ENCODE results near the gene ATP5F1D. TPM values are rescaled to one million over a fixed set of nuclear protein-coding genes. Genes with fewer than 3 reads are reported as not detected.

ATP5F1D gene
- total and polyA plus RNA-seq, 2 of the 8 experiments (the other 6 are each of a cell fraction or from before 2014, with no cell fraction given): 174 to 249 TPM

DNA sequence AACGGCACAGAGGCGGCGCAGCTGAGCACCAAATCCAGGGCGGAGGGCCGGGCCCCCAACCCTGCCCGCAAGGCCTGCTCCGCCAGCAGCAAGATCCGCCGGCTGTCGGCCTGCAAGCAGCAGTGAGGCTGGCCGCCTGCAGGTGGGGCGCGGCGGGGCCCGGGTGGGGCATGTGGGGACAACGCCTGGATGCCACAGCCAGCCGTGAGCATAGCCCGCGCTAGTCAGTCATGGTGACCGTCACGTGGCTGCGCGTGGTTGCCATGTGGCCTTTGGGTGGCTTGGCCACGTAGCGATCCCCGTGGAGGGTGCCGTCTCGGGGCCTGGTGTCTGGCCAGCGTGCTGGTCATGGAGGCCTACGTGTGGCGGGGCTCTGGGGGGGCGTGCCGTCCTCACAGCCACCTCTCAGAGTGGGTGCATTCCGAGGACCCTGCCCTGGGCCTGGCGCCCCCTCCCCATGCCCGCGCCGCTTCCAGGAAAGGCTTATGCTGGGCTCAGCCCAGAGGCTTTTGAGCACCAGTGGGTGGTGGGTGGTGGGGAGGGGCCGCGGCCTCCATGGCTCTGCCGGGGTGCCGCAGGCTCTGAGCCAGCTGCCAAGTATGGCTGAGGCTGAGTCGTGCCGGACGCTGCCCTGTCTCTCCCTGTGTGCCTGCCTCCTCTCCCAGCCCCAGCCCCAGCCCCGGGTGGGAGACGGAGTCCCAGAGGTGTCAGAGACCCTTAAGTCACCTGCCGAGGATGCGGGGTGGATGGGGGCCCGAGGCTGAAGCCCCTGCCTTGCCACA is 14.8 kb upstream of the ATP5F1D start:
- Histone ChIP-seq H4K5ac (ENCODE audit: insufficient read length, low read depth, low read length) (no peak overlapping the region), H2BK15ac (ENCODE audit: low read length) (no peak overlapping the region), H3K56ac (replicated peaks; ENCODE audit: insufficient read length, low read depth, low read length) (no peak overlapping the region), H3K23ac (ENCODE audit: insufficient read length) (no peak overlapping the region), H2BK20ac (ENCODE audit: low read length) (no peak overlapping the region), H3K79me1 (ENCODE audit: low read depth, low read length) (no peaks in the 10 kb centered on the region; the same call in 1 of the 2 replicates), H3K4me3 (ENCODE audit: extremely low read depth in 1 of 4, insufficient read depth in 2 of 4, low read depth in 3 of 4, low read length in 4 of 4) (no peak overlapping the region), H3K9ac (replicated peaks in 1 of 4; ENCODE audit: extremely low read depth in 1 of 4, low read depth in 3 of 4, low read length in 3 of 4) (no peak overlapping the region), H3K79me2 (ENCODE audit: control insufficient read depth in 1 of 2, insufficient read depth in 2 of 2, low read length in 2 of 2) (no peaks in the 10 kb centered on the region), H3K18ac (ENCODE audit: extremely low read depth, low read length) (no peak overlapping the region), H3K4ac (replicated peaks; ENCODE audit: insufficient read length, low read depth, low read length) (no peak overlapping the region), H4K8ac (ENCODE audit: extremely low read depth, insufficient read depth, low read length) (peak overlapping the region; percentile 35), H3K23me2 (ENCODE audit: low read depth, low read length) (no peaks in the 10 kb centered on the region), H2BK5ac (ENCODE audit: low read depth, low read length) (no peak overlapping the region), H3K27me3 (replicated peaks in 1 of 4; ENCODE audit: control insufficient read depth in 3 of 4, extremely low read depth in 1 of 4, insufficient read depth in 3 of 4, low read length in 3 of 4) (no peaks in the 10 kb centered on the region), H2BK120ac (replicated peaks; ENCODE audit: low read depth, low read length) (no peak overlapping the region), H3K14ac (ENCODE audit: insufficient read length) (no peak overlapping the region), H2AFZ (ENCODE audit: low read length) (no peak overlapping the region), H4K20me1 (replicated peaks in 1 of 2; ENCODE audit: control insufficient read depth in 1 of 2, insufficient read depth in 2 of 2, low read length in 2 of 2) (peaks cover 8 to 13% of the 10 kb centered on the region in 2 experiments), H2BK12ac (ENCODE audit: low read depth, low read length) (no peak overlapping the region), H4K91ac (replicated peaks; ENCODE audit: insufficient read length, low read length) (no peak overlapping the region), H2AK5ac (ENCODE audit: low read depth, low read length) (no peak overlapping the region), H3K4me2 (ENCODE audit: insufficient read depth in 1 of 2, low read depth in 2 of 2, low read length in 2 of 2) (no peak overlapping the region), H3K4me1 (replicated peaks in 1 of 4; ENCODE audit: control insufficient read depth in 3 of 4, insufficient read depth in 4 of 4, low read length in 3 of 4) (peaks cover 0 to 2% (median 0%) of the 10 kb centered on the region in 4 experiments; a peak in 3 of 7 replicates), H3K36me3 (ENCODE audit: control insufficient read depth in 2 of 4, insufficient read depth in 4 of 4, low read length in 3 of 4) (peaks cover 0 to 73% (median 2%) of the 10 kb centered on the region in 4 experiments; a peak in 4 of 8 replicates), H3K27ac (ENCODE audit: low read depth, low read length) (no peak overlapping the region; the same call in 1 of the 2 replicates), H3K9me3 (ENCODE audit: insufficient read depth in 2 of 2, low read depth in 1 of 2, low read length in 1 of 2) (no peaks in the 10 kb centered on the region)
- ChIA-PET POLR2A (ENCODE audit: partially characterized antibody) (interaction anchor here (1.1 to 2.4 kb wide), 13 partner anchors 9 to 230 kb away, joined by 3 to 9 read pairs (median 4); partner anchors contain the start of genes ATP5F1D, CBARP, CIRBP and GPX4), CTCF (ENCODE audit: partially characterized antibody) (interaction anchor here (1.1 to 2.0 kb wide), 6 partner anchors 9 to 125 kb away, joined by 3 to 14 read pairs (median 6); partner anchors contain the start of gene CBARP)
- no peak for FAIRE-seq
- DNase-seq (ENCODE audit: low read depth in 1 of 2, low spot score in 2 of 2): peak in 1 of 2 experiments; percentile 64
- 96% methylated on average over 40 of the region's 50 CpGs; no CpG with 5 or more reads in 1 of the 2 experiments for WGBS, 2 experiments (ENCODE audit: extremely low coverage in 1 of 2, insufficient coverage in 1 of 2, insufficient read length in 1 of 2, insufficient replicate concordance in 2 of 2, low coverage in 1 of 2, low lambda C conversion rate in 2 of 2, missing lambda C conversion rate in 1 of 2)
- TF ChIP-seq SP4 (IDR thresholded peaks at IDR 0.05; ENCODE audit: low read length): no peak
- TF ChIP-seq, protein P1, sequence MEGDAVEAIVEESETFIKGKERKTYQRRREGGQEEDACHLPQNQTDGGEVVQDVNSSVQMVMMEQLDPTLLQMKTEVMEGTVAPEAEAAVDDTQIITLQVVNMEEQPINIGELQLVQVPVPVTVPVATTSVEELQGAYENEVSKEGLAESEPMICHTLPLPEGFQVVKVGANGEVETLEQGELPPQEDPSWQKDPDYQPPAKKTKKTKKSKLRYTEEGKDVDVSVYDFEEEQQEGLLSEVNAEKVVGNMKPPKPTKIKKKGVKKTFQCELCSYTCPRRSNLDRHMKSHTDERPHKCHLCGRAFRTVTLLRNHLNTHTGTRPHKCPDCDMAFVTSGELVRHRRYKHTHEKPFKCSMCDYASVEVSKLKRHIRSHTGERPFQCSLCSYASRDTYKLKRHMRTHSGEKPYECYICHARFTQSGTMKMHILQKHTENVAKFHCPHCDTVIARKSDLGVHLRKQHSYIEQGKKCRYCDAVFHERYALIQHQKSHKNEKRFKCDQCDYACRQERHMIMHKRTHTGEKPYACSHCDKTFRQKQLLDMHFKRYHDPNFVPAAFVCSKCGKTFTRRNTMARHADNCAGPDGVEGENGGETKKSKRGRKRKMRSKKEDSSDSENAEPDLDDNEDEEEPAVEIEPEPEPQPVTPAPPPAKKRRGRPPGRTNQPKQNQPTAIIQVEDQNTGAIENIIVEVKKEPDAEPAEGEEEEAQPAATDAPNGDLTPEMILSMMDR (IDR thresholded peaks at IDR 0.05; ENCODE audit: control extremely low read depth in 1 of 3, insufficient read depth in 1 of 3, low read depth in 1 of 3, low read length in 3 of 3): peak in 1 of 3 experiments; percentile 10; a peak in 1 of 4 replicates
- no peak for TF ChIP-seq NANOG (IDR thresholded peaks at IDR 0.05; ENCODE audit: insufficient read depth, low read depth, low read length, poor library complexity, severe bottlenecking)
- TF ChIP-seq SAP30 (IDR thresholded peaks at IDR 0.05; ENCODE audit: insufficient read depth, insufficient replicate concordance, low read length): no peak
- peak; percentile 80; the same call in 1 of the 2 replicates for TF ChIP-seq FOSL1 (IDR thresholded peaks at IDR 0.05; ENCODE audit: insufficient read depth, low read depth, low read length)
- TF ChIP-seq POLR2A (IDR thresholded peaks at IDR 0.05; ENCODE audit: control extremely low read depth in 1 of 2, low read depth in 2 of 2, low read length in 2 of 2): peak in 1 of 2 experiments; percentile 41; a peak in 1 of 3 replicates
- no peak for TF ChIP-seq SIX5 (IDR thresholded peaks at IDR 0.05; ENCODE audit: low read depth, low read length)

All from H1 (cell line).